ENCODE data around the gene ZNF664. TPM values are rescaled to one million over a fixed set of nuclear protein-coding genes. Genes with fewer than 3 reads are reported as not detected.
A peak's percentile ranks its signal among the peaks of the same experiment; 100 is the strongest.

The ZNF664 gene
- total and polyA plus RNA-seq, 2 of the 4 experiments (the other 2 are of a cell fraction): 29.9 to 32.6 TPM

GRCh38 chr12:124030008-124030407, 57.0 kb downstream of the ZNF664 start:
- BruUV-seq (replicated peaks): no TSS peak
- 58% methylated on average over 4 of the region's 12 CpGs; no CpG with 5 or more reads in 1 of the 2 experiments for WGBS, 2 experiments (ENCODE audit: extremely low coverage in 2 of 2, insufficient read length in 1 of 2)
- peak overlapping the region; percentile 9; the same call in 1 of the 2 replicates for H3K27ac ChIP-seq (ENCODE audit: insufficient read depth, low read length)
- H3K9me3 ChIP-seq (ENCODE audit: control insufficient read depth, insufficient read depth, low read length): no peaks in the 10 kb centered on the region
- H2BK15ac ChIP-seq (ENCODE audit: low read depth, low read length): peak overlapping the region; percentile 5; the same call in 1 of the 3 replicates
- no peak overlapping the region for H3K4me3 ChIP-seq (ENCODE audit: insufficient read depth, low read depth, low read length)
- H3K56ac ChIP-seq (ENCODE audit: extremely low read depth, insufficient read depth, low read length): no peak overlapping the region
- no peak overlapping the region for H3K18ac ChIP-seq (ENCODE audit: low read depth, low read length)
- H3K23ac ChIP-seq (ENCODE audit: low read depth, low read length): no peak overlapping the region
- peak overlapping the region; percentile 0 for H2AK9ac ChIP-seq (replicated peaks; ENCODE audit: low read depth, low read length, poor library complexity)
- no peaks in the 10 kb centered on the region for H3K27me3 ChIP-seq (ENCODE audit: control insufficient read depth, insufficient read depth, low read length)
- peak overlapping the region; percentile 35 for H2BK120ac ChIP-seq (ENCODE audit: low read depth, low read length)
- H2BK20ac ChIP-seq (ENCODE audit: low read depth, low read length): peak overlapping the region; percentile 36; the same call in 1 of the 2 replicates
- H2AFZ ChIP-seq (replicated peaks; ENCODE audit: low read length, poor library complexity): peak overlapping the region; percentile 64
- no peak overlapping the region for H3K4me2 ChIP-seq (ENCODE audit: low read depth, low read length)
- H2BK5ac ChIP-seq (ENCODE audit: low read depth, low read length, poor library complexity, severe bottlenecking): no peak overlapping the region
- intact Hi-C loops (cut with micrococcal nuclease): loop anchor here (5.0 kb wide), 2 partner anchors 33 to 58 kb away; partner anchors contain the start of genes CCDC92 and ZNF664
- H3K9me1 ChIP-seq (ENCODE audit: insufficient read depth, low read length): peaks cover 18% of the 10 kb centered on the region
- peak overlapping the region in 1 of 2 experiments; percentile 13; a peak in 1 of 4 replicates for H4K8ac ChIP-seq (ENCODE audit: low read depth in 2 of 2, low read length in 2 of 2)
- peak overlapping the region; percentile 40 for H3K4ac ChIP-seq (ENCODE audit: low read depth, low read length)
- ChIA-PET CTCF (no interaction called here), POLR2A (ENCODE audit: unreplicated experiment) (no interaction called here)
- no peak for TF ChIP-seq USF2 (IDR thresholded peaks at IDR 0.05; ENCODE audit: low read depth, low read length)
- no peak for TF ChIP-seq SMC3 (IDR thresholded peaks at IDR 0.05; ENCODE audit: low read depth, low read length)
- TF ChIP-seq NFE2L2 (IDR thresholded peaks at IDR 0.05; ENCODE audit: low read depth, low read length): no peak
- no peak for TF ChIP-seq MAZ (IDR thresholded peaks at IDR 0.05; ENCODE audit: borderline replicate concordance, low read depth, low read length)
- no peak for TF ChIP-seq CHD1 (IDR thresholded peaks at IDR 0.05; ENCODE audit: low read depth, low read length)
- TF ChIP-seq CEBPB (IDR thresholded peaks at IDR 0.05; ENCODE audit: low read depth, low read length): no peak
- no peak for TF ChIP-seq ELK1 (IDR thresholded peaks at IDR 0.05; ENCODE audit: borderline replicate concordance, low read depth, low read length)
- no peak for TF ChIP-seq MXI1 (IDR thresholded peaks at IDR 0.05; ENCODE audit: borderline replicate concordance, low read depth, low read length)
- no peak for TF ChIP-seq RCOR1 (IDR thresholded peaks at IDR 0.05; ENCODE audit: insufficient replicate concordance, low read length)
- TF ChIP-seq RAD21 (IDR thresholded peaks at IDR 0.05; ENCODE audit: low read length): no peak
- no peak for TF ChIP-seq RFX5 (IDR thresholded peaks at IDR 0.05; ENCODE audit: low read depth, low read length)
- TF ChIP-seq CTCF (conservative IDR thresholded peaks at IDR 0.05; ENCODE audit: low read depth, low read length): no peak
- no peak for TF ChIP-seq POLR2A (IDR thresholded peaks at IDR 0.05; ENCODE audit: low read depth, low read length)
- dilution Hi-C loops (cut with HindIII; ENCODE audit: low sequenced_read_pairs, unreplicated experiment): no loop called here
- H4K91ac ChIP-seq (ENCODE audit: insufficient read depth, low read depth, low read length): peak overlapping the region; percentile 9; the same call in 1 of the 2 replicates
- no peaks in the 10 kb centered on the region; a peak in 1 of 4 replicates for H3K79me1 ChIP-seq (ENCODE audit: low read depth in 1 of 2, low read length in 2 of 2)
- H3K9ac ChIP-seq (ENCODE audit: low read depth, low read length): no peak overlapping the region
- H3K14ac ChIP-seq (replicated peaks; ENCODE audit: low read depth, low read length): 0 out of 2 replicates have a peak overlapping the region, but pooled peaks have one; percentile 2
- DNase-seq: no peak
- ATAC-seq (ENCODE audit: low read depth): peak; percentile 3
- H3K36me3 ChIP-seq (ENCODE audit: control insufficient read depth, insufficient read depth, low read length): no peaks in the 10 kb centered on the region
- H4K5ac ChIP-seq (ENCODE audit: low read depth, low read length): no peak overlapping the region; the same call in 1 of the 2 replicates
- no peaks in the 10 kb centered on the region for H4K20me1 ChIP-seq (ENCODE audit: insufficient read depth, low read length)
- in situ Hi-C loops (cut with MboI; ENCODE audit: low sequenced_read_pairs): no loop called here
- H2AK5ac ChIP-seq (ENCODE audit: low read depth, low read length): peak overlapping the region; percentile 40
- H3K4me1 ChIP-seq (ENCODE audit: control insufficient read depth, insufficient read depth, low read length): peaks cover 15% of the 10 kb centered on the region

Measured in IMR-90 (cell line).